Heart left ventricle (tissue), 13 donors: Measurements from ENCODE around the gene ARSB.

Experiments
- POLR2A ChIP-seq, 2 donors: fragments of 450-650 bp; IDR thresholded peaks; one replicate each; pipeline ENCODE4 v1.6.1; 2017; ENCODE audit warnings: antibody characterized with exemption in 2 of 2, mild to moderate bottlenecking in 2 of 2, moderate library complexity in 2 of 2
- TF ChIP-seq, protein P1 (sequence below), 12 donors: fragments of 200-600 bp; sonication (generic) in 4 of 12; IDR thresholded peaks; one replicate each; pipeline versions ENCODE4 v1.5.0 to v1.8.0; 2018 to 2022; ENCODE audit warnings: antibody characterized with exemption in 12 of 12, mild to moderate bottlenecking in 5 of 12
- donor health status: ischemic (EF 13 %, LVEDD 7.1; RV severe dilation, severe dysfunction).
- donor health status: DM: no; HTN: yes; CAD: no.
- donor health status: DM: no; HTN: no; CAD: no.
- donor health status: ischemic (EF 25% LVEDD 6.9; RV normal size, moderate dysfunction).
- donor health status: ischemic (EF 25% LVEDD 5.7; RV mildly dilated, moderate dysfunction).
- donor health status: ischemic (EF 35%, LVEDD 5.7; RV mildly dilated, moderate dysfunction).
- donor health status: nonischemic (EF 11% LVEDD 7.7; RV severe dilation, severe dysfunction).
- donor health status: DM: yes; HTN: yes; CAD: no.
- donor health status: PGD.
- donor health status: ischemic (EF 29% LVEDD 5.4; RV normal size, mild dysfunction).
- donor health status: nonischemic (EF 23%, LVEDD 6.1; RV moderate dilation, normal function).

DNA sequence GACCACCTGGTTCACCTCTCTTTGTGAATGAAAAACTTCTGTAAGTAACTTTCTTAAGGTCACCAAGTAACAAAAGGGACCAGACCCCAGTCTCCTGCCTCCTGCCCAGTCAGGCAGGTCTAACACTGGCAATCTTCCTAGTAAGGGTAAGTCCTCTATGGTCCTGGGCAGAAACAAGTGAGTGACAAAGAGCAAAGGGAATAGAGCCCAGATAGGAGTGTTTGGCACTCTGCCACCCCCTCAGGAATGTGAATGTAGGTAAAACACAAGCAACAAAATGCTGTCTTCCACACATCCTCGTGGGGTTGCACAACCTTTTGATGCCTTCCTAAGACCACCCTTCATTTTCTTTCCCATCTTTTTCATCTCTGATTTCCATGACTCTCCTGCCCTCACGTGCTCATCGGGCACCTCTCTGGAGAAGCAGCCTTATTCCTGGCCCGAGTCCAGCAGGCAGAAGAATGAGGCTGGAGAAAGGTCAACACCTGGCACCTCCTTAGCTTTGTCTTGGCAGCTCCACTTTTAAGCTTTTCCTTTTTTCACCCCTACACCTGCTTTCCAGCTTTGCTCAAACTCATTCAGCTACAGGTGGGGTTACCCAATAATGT, 246.3 kb downstream of the ARSB start:
- TF ChIP-seq, protein P1, sequence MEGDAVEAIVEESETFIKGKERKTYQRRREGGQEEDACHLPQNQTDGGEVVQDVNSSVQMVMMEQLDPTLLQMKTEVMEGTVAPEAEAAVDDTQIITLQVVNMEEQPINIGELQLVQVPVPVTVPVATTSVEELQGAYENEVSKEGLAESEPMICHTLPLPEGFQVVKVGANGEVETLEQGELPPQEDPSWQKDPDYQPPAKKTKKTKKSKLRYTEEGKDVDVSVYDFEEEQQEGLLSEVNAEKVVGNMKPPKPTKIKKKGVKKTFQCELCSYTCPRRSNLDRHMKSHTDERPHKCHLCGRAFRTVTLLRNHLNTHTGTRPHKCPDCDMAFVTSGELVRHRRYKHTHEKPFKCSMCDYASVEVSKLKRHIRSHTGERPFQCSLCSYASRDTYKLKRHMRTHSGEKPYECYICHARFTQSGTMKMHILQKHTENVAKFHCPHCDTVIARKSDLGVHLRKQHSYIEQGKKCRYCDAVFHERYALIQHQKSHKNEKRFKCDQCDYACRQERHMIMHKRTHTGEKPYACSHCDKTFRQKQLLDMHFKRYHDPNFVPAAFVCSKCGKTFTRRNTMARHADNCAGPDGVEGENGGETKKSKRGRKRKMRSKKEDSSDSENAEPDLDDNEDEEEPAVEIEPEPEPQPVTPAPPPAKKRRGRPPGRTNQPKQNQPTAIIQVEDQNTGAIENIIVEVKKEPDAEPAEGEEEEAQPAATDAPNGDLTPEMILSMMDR (IDR thresholded peaks at IDR 0.05) = no peak
- no peak for TF ChIP-seq POLR2A (IDR thresholded peaks at IDR 0.05)
